HG03280 (cell line): ENCODE data around the gene ARHGEF38.
"Not testable (repeated sequence)": the region's sequence is repeated elsewhere in the genome, so short reads cannot be mapped to it uniquely, and the experiment has no call there.

ENCODE experiments used
- ATAC-seq: cut with Tn5 transposase; IDR thresholded peaks from one replicate; pipeline ENCODE4 v1.9.1; 2021; ENCODE audit warnings: mild to moderate bottlenecking, moderate library complexity; ENCODE audit not compliant: unreplicated experiment

Gene ARHGEF38

GRCh38 chr4:105645440-105645839 is 93.0 kb downstream of the ARHGEF38 start:
- no peak for ATAC-seq

- no peak for ATAC-seq
Measured at GRCh38 chr4:105650190-105650589, 97.8 kb downstream of the ARHGEF38 start.

- ATAC-seq: no peak
Measured at GRCh38 chr4:105651884-105652283, 99.5 kb downstream of the ARHGEF38 start.

- ATAC-seq: no peak
Measured at GRCh38 chr4:105652286-105652888, 100.0 kb downstream of the ARHGEF38 start.

- no peak for ATAC-seq
Measured at GRCh38 chr4:105657117-105657765, 104.8 kb downstream of the ARHGEF38 start.

GRCh38 chr4:105659190-105659589 is 106.8 kb downstream of the ARHGEF38 start:
- ATAC-seq: no peak

GRCh38 chr4:105661028-105661427 is 108.6 kb downstream of the ARHGEF38 start:
- ATAC-seq: no peak

- no peak for ATAC-seq
Measured at GRCh38 chr4:105662935-105663675, 110.7 kb downstream of the ARHGEF38 start.

GRCh38 chr4:105666693-105667092 is 114.3 kb downstream of the ARHGEF38 start:
- no peak for ATAC-seq

- ATAC-seq: no peak
Measured at GRCh38 chr4:105670684-105671083, 118.3 kb downstream of the ARHGEF38 start.

GRCh38 chr4:105671301-105671700 is 118.9 kb downstream of the ARHGEF38 start:
- ATAC-seq: no peak

- no peak for ATAC-seq
Measured at GRCh38 chr4:105674011-105674410, 121.6 kb downstream of the ARHGEF38 start.

- ATAC-seq: no peak
Measured at GRCh38 chr4:105677709-105678108, 125.3 kb downstream of the ARHGEF38 start.

GRCh38 chr4:105679186-105679585 is 126.8 kb downstream of the ARHGEF38 start:
- ATAC-seq: no peak

GRCh38 chr4:105683038-105683437 is 130.6 kb downstream of the ARHGEF38 start:
- no peak for ATAC-seq

- ATAC-seq: no peak
Measured at GRCh38 chr4:105686571-105686970, 134.2 kb downstream of the ARHGEF38 start.

- ATAC-seq: not testable (repeated sequence)
Measured at GRCh38 chr4:105694812-105695211, 142.4 kb downstream of the ARHGEF38 start.

GRCh38 chr4:105695832-105696231 is 143.4 kb downstream of the ARHGEF38 start:
- ATAC-seq: not testable (repeated sequence)

GRCh38 chr4:105698607-105699006 is 146.2 kb downstream of the ARHGEF38 start:
- no peak for ATAC-seq

- no peak for ATAC-seq
Measured at GRCh38 chr4:105707782-105708180, 155.4 kb downstream of the ARHGEF38 start.

GRCh38 chr4:105708181-105709080 is 156.0 kb downstream of the ARHGEF38 start, which contains the start of the genes GSTCD and INTS12:
GSTCD (plus strand) TSS chr4:105708784; CDS start chr4:105717614, 8,830 bp downstream.
INTS12 (minus strand) TSS chr4:105708689; CDS start chr4:105700005, 8,684 bp downstream.
- ATAC-seq: peak; percentile 85
